ENCODE measurements around the gene LYPLAL1.
"Not testable (repeated sequence)": the region's sequence is repeated elsewhere in the genome, so short reads cannot be mapped to it uniquely, and the experiment has no call there.

LYPLAL1 gene

DNA sequence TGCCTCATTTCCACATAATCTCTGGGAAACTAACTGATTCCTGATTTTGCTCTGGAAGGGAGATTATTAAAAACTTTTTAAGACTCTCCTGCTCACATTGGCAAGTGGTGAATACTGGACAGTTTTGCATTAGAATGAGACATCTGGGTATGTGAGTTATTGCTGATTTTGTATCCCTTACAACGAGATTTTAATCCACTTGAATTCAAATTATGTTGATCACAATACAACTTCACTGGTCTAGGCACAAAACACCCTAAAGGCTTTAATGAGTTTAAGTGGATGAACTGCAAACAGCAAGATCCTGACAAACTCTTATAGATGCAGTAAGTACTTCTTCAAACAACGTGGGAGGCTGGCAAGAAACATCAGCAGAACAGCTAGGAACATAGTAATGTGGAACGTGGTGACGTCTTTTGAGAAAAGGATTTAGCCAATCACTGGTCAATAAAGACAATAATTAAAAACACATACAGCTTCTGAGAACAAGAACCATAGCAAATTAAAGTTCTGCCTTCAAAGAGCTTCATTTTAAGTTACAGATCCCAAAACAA lies 10.2 kb upstream of the LYPLAL1 start:
- no peak for DNase-seq (ENCODE audit: low spot score)

DNA sequence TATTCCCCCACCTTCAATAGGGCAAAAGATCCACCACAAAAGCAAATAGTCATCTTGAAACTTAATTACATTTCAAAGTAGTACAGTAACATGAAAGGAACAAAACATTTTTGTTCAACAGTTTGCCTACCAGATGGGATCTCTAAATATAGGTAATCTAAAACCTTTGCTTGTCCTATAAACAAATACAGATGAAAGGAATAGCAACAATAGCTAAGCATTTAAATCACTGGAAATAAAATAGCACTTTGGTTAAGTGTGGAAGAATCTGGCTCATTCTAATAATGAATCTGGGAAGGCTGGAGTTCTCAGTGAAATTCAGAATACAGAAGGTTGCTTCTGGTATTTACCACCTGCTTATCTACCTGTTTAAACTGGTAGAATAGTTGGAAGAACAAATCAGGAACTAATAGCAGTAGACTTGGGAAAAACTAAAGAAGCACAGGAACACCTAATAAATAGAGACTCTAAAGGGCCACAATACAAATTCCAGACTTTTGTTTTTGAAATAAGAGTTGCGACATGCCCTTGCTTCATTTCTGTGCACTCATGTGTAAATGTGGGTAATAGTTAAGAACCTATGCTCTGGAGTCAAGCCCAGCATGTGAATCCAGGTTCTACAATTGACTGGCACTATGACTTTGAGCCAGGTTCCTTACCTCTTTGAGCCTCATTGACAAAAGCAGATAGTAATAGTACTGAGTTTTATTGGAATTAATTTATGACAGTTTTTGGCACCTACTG lies 2.3 kb upstream of the LYPLAL1 start:
- no peak for DNase-seq (ENCODE audit: low spot score)

DNA sequence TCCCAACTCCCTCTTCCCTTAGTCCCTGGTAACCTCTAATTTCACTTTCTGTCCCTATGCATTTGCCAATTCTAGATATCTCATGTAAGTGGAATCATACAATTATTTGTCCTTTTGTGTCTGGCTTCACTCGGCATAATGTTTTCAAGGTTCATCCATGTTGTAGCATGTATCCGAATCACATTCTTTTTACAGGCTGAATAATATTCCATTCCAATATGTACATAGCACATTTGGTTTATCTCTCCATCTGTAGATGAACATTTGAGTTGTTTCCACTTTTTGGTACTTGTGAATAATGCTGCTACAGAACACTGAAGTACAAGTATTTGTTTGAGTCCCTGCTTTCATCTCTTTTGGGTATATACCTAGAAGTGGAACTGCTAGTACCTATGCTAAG lies 857 bp upstream of the LYPLAL1 start:
- DNase-seq (ENCODE audit: low spot score): no peak

DNA sequence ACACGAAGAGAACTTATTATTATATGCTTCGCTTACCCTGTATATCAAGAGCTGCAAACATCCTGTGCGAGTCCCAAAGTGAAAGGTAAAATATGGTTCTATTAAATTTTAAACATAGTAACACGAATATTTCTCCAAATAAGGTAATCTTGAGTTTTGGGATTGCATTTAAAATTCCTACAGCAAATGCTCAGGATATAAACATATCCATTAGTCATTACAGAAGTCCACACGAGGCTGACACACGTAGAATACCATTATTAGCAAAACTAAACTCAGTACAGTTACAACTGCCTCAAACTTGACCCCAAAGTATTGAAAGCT lies 282 bp upstream of the LYPLAL1 start:
- no peak for DNase-seq (ENCODE audit: low spot score)

DNA sequence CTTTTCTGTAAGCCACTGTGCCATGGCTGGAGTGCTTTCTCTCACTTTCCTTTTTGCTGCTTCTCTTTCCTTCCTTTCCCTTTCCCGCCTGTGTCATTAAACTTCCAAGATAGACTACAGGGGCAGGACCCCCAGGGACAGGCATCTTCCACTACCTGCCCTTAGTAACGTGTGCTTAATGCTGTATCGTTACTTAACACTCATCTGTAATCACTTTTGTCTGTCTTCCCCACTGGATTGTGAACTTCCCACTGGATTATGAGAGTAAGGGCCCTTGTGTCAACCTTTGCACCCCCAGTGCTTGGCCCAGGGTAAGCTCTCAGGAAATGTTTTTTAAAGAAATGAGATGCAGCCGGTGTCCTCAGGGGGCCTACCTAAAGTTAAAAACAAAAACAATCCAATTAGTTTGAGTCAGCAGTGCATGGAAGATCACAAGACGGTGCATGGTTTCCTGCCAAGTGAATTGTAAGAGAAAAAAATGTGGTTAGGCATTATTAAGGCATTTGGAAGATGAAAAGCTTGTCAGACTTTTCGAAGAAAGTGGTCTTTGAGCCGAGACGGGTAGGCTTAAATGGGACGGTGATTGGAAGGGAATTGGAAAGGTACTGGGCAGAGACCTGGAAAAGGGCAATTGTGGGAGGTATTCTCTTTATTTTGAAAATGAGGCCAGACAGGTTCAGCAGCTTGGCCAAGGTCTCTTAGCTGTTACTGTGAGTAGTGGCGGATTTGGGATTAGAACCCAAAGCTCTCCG lies 958 bp downstream of the LYPLAL1 start:
- no peak for DNase-seq (ENCODE audit: low spot score)

DNA sequence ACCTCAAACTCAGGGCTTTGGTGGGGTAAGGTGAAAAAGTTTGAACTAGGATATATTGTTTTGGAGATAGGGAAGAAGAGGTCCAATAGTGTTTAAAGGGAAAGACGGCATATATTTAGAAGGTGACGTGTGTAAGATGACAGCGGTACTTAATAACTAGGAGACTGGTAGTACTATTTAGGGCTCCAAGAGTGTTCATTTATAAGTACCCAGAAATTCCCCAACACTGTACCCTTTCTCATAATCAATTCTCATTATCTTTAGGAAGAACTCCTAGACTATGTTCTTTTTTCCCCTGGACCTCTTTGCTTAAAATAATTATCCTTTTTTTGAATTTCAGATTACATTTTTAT lies 1.5 kb downstream of the LYPLAL1 start:
- no peak for DNase-seq (ENCODE audit: low spot score)

DNA sequence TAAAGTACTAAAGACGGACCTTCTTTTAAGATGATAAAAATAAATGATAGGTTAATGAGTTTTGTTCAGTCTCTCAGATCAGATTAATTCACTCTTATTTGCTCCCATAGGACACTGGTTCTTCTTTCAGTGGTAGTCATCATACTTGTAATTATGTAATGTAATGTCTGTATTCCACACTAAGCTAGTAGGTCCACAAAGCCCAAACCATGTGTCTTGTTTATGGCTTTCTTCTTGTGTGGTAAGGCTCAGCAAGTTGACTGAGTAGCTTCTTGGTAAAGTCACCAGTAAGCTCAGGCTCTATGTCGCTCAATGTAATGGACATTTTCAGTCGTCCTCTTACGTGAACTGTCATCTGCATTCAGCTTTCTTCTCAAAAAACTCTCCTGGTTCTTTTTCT lies 2.5 kb downstream of the LYPLAL1 start:
- DNase-seq (ENCODE audit: low spot score): no peak

DNA sequence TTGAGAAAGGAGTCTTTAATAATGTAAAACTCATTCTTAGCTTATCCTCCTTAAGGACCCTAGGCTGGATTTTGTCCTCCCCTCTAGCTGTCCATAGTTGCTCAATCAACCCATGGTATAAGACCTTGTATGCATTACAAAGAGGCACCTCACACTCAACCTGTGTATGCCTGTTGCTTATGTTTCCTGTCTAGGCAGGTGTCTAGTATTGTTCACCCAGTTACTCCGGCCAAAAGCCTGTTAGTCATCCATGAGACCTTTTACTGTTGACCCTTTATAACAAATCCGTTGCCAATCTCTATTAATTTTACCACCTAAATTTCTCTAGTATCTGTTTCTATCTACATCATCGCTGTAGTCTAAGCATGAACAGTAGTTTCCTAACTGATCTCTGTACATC lies 3.7 kb downstream of the LYPLAL1 start:
- DNase-seq (ENCODE audit: low spot score): no peak

DNA sequence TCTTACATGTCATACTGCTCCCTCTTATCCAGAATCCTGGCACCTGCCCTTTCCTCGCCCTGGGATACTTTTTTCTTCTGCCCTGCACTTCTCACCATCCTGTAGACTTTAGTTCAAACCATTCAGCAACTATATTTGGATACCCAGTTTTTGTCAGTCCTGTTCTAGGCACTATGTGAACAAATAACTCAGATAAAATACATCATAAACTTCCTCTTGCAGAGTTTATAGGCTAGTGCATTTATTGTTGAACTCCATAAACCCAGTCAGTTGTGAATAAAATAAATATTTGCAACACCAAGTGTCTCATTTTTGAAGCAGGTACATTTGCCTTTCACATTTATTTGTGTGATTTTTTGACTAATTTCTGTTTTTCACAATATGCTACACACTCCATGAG lies 4.3 kb downstream of the LYPLAL1 start:
- no peak for DNase-seq (ENCODE audit: low spot score)

DNA sequence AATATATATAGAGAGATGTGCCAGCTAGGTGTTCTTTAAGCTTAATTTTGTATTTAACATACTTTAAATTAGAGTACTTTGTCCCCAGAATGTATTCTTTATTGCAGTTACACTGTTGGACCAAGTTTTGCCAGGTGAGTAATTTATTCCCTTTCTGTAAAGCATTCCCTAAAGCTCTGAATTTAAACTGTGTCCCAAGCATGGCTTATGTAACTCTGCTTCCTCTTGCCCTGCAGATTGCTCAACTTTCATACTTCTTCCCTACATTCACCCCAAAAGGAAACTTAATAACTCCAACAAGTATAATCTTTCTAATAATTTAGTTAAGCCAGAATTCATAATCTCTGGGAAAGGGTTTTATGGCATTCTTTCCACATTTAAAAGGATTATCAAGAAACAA lies 5.6 kb downstream of the LYPLAL1 start:
- DNase-seq (ENCODE audit: low spot score): no peak

DNA sequence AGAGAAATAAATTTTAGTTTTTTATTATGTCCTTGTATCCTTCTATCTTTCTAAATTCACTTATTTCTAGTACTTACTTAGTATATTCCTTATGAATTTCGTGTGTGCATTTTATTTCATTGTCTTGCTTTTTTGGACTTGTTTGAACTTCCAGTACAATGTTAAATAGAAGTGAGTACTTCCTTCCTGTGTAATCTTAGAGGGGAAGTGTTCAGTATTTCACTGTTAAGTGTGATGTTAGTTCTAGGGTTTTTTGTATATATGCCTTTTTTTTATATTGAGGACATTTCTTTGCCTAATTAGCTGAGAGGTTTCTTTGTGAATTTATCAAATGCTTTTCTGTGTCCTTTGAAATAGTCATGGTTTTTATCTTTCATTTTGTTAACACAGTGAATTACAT lies 10.7 kb downstream of the LYPLAL1 start:
- DNase-seq (ENCODE audit: low spot score): no peak

DNA sequence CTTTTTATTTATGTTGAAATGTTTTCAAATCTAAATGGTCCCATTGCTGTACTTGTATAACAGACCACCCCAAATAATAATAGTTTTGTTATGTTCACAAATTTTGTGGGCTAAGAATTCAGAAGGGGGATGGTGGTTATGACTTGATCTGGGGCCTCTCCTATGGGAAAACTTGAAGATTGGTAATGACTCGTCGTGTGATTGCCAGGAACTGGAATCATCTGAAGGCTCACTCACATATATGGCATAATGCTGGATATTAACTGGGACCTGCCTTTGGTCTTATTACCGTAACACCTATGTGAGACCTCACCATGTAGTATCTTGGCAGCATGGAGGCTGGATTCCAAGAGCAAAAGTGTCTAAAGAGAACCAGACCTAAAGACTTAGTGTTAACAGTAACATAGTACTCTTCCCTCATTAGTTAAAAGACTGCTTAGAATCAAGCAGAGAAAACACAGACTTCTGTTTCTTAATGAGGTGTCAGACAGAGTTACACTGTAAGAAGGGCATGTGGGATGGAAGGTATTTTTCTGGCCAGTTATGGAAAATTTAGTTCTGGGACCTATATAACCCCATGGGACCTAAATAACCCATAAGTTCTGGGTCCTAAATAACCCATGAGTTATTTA lies 11.9 kb downstream of the LYPLAL1 start:
- DNase-seq (ENCODE audit: low spot score): no peak

DNA sequence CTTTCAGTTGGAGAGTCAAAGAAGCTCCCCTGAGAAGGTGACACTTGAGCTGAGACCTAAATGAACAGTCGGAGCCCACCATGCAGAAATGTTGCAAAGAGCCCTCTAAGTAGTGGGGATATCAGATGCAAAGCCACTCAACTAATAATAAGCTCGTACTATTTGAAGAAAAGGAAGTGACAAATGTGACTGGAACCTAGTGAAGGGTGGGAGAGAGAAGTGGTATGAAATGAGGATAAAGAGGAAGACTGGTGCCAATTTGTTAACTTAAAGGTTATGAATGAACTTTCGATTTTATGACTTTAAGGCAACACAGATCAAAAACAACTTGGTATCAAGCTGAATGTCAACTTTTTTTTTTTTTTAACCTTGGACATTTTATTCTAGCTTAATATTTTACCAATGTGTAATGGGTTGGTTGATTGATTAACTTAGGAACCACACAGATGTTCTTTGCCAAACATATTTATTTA lies 14.7 kb downstream of the LYPLAL1 start:
- DNase-seq (ENCODE audit: low spot score): no peak

DNA sequence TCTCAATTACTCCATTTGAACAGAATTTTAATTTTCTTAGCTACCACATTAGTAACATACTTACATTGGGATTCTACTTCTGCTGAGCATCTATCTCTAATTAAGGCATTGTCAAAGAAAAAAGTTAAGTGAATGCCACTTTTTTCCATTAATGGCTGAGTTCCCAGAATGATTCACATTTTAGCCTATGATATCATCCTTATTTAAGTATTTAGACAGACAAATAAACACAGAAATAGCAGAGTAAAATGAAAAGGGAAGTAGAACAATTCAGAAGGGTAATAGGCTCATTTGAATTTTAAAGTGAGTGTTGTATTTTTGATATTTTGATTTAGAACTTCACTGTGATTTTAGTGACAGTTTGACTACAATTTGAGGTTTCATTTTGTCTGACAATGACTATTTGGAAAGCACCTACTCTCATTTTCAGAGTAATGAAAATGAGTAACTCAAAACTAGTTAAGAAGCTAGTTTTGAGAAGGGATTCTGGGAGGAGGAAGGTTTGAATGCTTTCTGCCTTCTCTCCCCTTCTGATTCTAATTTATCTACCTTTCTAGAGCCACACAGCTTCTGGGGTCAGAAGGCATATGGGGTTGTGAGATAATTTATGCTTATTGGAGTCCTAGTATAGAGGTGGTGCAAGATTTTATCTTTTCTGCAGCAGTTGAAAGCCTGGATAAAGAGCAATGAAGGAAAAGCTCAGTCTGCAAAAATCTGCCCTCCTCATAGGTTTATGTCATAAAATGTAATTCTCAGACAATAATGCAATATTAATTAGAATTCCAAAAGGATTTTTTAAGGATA lies 15.5 kb downstream of the LYPLAL1 start:
- DNase-seq (ENCODE audit: low spot score): no peak

DNA sequence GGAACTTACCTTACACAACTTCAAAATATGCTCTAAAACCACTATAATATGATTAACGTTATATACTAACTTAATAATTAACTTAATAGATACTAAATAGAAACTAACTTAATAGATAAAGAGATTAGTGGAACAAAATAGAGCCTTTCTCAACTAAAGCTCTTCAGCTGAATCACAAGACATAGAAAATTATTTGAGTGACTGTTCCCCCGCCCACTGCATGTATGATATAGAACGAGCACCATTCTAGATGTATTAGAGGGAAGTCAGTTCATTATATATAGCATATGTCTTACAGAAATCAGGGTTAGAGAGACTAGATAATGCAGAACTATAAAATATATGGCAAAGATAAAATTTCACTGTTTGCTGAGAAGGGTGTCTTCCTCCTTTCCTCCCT lies 16.3 kb downstream of the LYPLAL1 start:
- DNase-seq (ENCODE audit: low spot score): no peak

DNA sequence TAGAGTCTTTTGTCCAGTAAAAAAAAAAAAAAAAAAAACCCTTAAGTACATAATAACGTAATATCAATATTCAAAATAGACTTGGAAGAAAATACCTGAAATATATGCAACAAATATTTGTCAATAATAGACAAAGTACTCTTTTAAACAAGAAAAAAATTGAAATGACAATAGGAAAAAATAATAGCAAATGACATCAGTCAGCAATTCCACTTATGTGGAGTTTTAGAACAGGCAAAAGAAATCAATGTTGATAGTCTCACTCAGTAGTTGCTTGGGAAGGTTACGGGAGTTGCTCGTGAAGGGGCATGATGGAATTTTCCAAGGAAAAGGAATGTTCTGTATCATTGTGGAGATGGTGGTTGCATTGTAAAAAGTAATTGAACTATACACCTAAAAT lies 16.9 kb downstream of the LYPLAL1 start:
- no peak for DNase-seq (ENCODE audit: low spot score)

DNA sequence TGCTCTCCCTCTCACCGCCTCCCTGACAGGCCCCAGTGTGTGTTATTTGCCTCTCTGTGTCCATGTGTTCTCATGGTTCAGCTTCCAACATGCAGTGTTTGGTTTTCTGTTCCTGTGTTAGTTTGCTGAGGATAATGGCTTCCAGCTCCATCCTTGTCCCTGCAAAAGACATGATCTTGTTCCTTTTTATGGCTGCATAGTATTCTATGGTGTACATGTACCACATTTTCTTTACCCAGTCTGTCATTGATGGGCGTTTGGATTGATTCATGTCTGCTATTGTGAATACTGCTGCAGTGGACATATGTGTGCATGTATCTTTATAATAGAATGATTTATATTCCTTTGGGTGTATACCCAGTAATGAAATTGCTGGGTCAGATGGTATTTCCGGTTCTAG lies 22.2 kb downstream of the LYPLAL1 start:
- not testable (repeated sequence) for DNase-seq (ENCODE audit: low spot score)

DNA sequence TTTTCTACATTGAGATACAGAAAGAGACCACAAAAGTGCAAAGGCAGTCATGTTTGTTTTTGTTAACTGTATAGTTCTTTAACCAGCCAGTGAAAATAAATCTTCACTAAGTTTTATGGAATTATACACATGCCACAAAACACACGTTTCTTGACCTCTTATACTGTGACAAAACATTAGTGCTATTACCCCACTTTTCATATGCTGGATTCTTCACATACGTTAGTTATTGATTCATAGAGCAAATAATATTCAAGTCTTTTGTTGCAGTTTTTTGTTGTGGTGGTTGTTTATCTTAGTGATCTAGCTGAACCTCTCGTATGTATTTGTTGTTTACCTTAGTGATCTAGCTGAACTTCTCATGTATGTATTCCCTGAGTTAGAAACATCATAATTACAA lies 28.0 kb downstream of the LYPLAL1 start:
- DNase-seq (ENCODE audit: low spot score): no peak

DNA sequence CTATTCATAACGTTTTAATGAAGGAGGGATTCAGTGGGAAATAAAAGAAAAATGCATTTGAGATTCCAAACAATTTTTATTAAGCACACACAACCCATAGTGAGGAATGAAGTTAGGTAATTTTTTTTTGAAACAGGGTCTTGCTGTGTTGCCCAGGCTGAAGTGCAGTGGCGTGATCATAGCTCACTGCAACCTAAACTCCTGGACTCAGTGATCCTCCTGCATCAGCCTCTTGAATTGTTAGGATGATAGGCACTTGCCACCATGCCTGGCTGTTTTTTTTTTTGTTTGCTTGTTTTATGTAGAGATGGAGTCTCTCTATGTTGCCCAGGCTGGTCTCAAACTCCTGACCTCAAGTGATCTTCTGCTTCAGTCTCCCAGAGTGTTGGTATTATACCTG lies 28.9 kb downstream of the LYPLAL1 start:
- no peak for DNase-seq (ENCODE audit: low spot score)

DNA sequence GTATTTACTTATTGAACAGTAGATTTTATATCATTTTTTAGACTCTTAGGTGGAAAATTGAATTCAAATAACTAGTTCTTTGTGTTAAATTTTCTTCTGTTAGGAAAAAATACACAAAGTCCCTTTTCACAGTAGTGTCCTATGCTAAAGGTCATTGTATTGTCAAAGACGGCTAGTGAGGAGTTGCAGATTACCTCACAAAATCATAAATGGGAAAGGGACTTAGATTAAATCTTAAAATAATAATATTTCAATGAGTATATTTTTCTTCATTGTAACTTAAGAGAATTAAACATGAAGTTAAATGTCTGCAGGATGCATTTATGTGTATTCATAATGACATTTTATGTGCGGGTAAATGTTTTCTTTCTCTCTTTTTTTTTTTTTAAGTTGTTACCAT lies 32.7 kb downstream of the LYPLAL1 start:
- no peak for DNase-seq (ENCODE audit: low spot score)

DNA sequence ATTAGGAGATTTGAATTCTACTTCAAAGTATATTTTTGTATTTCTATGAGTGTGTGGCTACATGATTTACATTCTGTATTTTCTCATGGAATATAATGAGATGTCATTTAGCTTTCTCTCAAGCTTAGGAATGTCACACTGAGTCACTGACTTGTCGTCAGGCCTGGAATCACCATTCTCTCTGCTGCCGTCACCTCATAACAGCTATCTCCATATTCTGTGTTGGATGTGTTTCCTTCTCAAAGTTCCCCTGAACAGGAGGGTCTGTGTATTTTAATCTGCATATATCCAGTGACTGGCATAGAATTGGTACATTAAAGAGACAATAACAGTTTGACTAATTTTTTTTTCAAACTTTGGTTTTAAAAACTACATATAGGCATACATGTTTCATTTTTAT lies 35.9 kb downstream of the LYPLAL1 start:
- no peak for DNase-seq (ENCODE audit: low spot score)

DNA sequence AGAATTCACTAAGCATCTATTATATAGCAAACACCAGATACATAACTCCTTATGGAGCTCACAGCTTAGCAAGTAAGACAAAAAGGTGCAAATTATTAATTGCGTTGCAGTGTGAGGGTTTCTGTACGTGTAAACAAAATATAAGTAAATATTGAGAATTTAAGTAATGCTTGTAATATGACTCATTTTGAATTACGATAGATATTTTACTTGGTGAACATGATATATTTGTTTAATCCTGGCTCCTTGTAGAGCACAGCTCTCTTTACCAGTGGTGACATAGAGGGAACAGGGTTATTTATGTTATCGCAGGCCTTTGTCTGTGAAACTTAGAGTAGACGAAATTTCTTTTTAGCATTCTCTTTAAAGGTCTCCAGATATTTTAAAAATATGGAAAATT lies 36.4 kb downstream of the LYPLAL1 start:
- DNase-seq (ENCODE audit: low spot score): no peak
